ES-I3 (cell line): Measurements from ENCODE around the gene DCTN1.
A peak's percentile ranks its signal among the peaks of the same experiment; 100 is the strongest.

ENCODE experiments used
- H3K36me3 ChIP-seq: 2 replicates; pipeline ENCODE4 v1.6.1; 2013; ENCODE audit warnings: mild to moderate bottlenecking, low read length, control low read depth, moderate library complexity; ENCODE audit not compliant: insufficient read depth
- H3K4me1 ChIP-seq: 2 replicates; pipeline ENCODE4 v1.6.1; 2013; ENCODE audit warnings: mild to moderate bottlenecking, control low read depth, low read length; ENCODE audit not compliant: insufficient read depth
- H3K9ac ChIP-seq: 2 replicates; pipeline ENCODE4 v1.6.1; 2013; ENCODE audit warnings: low read depth, mild to moderate bottlenecking, low read length, moderate library complexity
- H3K9me3 ChIP-seq: 2 replicates; pipeline ENCODE4 v1.6.1; 2013; ENCODE audit warnings: mild to moderate bottlenecking, low read length, moderate library complexity; ENCODE audit not compliant: control insufficient read depth, insufficient read depth

Gene DCTN1

GRCh38 chr2:74392449-74392743 lies 12.3 kb upstream of the DCTN1 start:
- no peaks in the 10 kb centered on the region for H3K36me3 ChIP-seq
- no peaks in the 10 kb centered on the region for H3K9me3 ChIP-seq
- H3K4me1 ChIP-seq = 0 out of 2 replicates have a peak, but pooled peaks cover 7% of the 10 kb centered on the region
- H3K9ac ChIP-seq = peak overlapping the region; percentile 94; the same call in 1 of the 2 replicates

DNA sequence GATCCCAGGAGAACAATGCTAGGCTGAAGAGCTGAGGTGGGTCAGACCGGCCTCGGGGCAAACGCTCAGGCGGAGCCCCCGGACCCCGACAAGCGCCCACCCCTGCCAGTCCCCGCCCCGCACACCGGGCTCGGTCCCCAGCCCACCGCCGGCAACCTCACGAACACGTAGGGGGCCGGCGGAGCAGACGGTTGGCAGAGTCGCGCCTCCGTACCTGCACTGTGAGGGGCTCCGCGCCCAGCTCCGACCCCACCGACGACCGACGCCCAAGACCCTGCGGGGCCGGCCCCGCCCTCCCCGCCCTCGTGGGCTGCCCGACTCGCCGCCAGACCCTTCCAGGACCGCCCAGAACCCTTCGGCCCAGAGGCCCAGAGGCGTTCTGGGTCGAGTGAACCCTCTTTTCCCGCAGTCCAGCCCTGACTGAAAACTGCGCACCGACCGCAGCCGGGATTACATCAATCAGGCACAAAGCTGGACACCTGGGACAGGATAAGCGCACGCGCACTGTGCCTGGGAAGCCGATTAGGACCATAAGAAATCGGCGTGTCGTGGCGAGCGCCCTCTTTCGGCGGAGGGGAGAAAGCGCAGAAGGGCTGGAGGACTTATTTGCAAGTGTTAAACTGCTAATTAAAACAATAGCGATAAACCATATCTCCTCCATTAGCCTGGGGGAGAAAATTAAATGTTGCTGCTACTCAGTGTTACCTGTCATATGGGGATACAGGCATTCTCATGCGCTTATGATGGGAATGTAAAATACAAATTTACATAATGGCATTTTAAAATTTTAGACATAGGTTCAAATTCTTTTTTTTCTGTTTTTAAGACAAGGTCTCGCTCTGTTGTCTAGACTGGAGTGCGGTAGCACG lies 11.7 kb upstream of the DCTN1 start:
- H3K4me1 ChIP-seq = 0 out of 2 replicates have a peak, but pooled peaks cover 7% of the 10 kb centered on the region
- peak overlapping the region; percentile 94 for H3K9ac ChIP-seq
- H3K9me3 ChIP-seq = no peaks in the 10 kb centered on the region
- no peaks in the 10 kb centered on the region for H3K36me3 ChIP-seq

DNA sequence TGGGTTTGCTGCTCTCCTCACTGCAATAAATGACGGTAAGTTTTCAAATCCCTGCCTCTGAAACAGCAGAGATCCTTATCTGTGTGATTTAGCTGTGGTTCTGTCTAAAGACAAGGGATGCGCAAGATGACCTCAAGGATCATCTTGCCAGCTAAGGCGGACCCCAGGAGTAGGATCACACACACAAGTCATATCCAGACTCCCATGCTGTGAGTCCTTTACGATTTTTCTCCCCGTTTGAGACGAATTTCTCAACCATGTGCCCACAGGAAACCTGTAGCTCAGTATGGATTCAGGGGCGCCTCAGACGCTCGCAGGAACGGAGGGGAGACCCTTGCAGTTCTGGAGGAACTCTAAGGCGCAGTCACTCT lies 11.1 kb upstream of the DCTN1 start:
- Histone ChIP-seq H3K9ac (peak overlapping the region; percentile 94), H3K36me3 (no peaks in the 10 kb centered on the region), H3K9me3 (no peaks in the 10 kb centered on the region), H3K4me1 (0 out of 2 replicates have a peak, but pooled peaks cover 7% of the 10 kb centered on the region)

GRCh38 chr2:74390606-74391005 lies 10.5 kb upstream of the DCTN1 start:
- Histone ChIP-seq H3K9ac (peak overlapping the region; percentile 94; the same call in 1 of the 2 replicates), H3K36me3 (0 out of 2 replicates have a peak, but pooled peaks cover 2% of the 10 kb centered on the region), H3K4me1 (0 out of 2 replicates have a peak, but pooled peaks cover 7% of the 10 kb centered on the region), H3K9me3 (no peaks in the 10 kb centered on the region)

- Histone ChIP-seq H3K36me3 (peaks cover 7% of the 10 kb centered on the region), H3K9me3 (no peaks in the 10 kb centered on the region), H3K4me1 (0 out of 2 replicates have a peak, but pooled peaks cover 7% of the 10 kb centered on the region), H3K9ac (no peak overlapping the region)
Measured at GRCh38 chr2:74387346-74387745, 7.2 kb upstream of the DCTN1 start.

- Histone ChIP-seq H3K36me3 (peaks cover 7% of the 10 kb centered on the region), H3K9me3 (no peaks in the 10 kb centered on the region), H3K9ac (no peak overlapping the region), H3K4me1 (peaks cover 7% of the 10 kb centered on the region; the same call in 1 of the 2 replicates)
Measured at GRCh38 chr2:74385396-74385795, 5.3 kb upstream of the DCTN1 start.

- H3K4me1 ChIP-seq = peaks cover 6% of the 10 kb centered on the region; the same call in 1 of the 2 replicates
- no peak overlapping the region for H3K9ac ChIP-seq
- peaks cover 7% of the 10 kb centered on the region for H3K36me3 ChIP-seq
- no peaks in the 10 kb centered on the region for H3K9me3 ChIP-seq
Measured at GRCh38 chr2:74384051-74384450, 3.9 kb upstream of the DCTN1 start.

DNA sequence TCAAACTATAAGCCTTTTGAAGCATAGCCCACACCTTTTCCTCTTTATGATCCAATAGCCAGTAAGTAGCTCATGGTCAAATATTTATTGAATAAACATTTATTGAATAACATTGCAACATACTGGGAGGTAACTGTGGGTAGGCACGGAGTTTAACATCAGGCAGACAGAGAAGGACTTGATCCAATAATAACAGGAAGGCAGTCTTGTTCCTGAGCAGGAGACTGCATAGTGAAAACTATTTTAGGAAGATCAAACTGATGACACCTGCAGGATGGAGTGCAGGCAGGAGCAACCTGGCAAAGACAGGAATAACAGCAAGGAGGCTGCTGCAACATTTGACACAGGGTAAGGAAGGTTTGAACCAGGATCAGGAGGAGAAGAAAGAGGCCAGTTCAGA lies 3.1 kb upstream of the DCTN1 start:
- H3K4me1 ChIP-seq = peaks cover 9% of the 10 kb centered on the region; the same call in 1 of the 2 replicates
- H3K9ac ChIP-seq = no peak overlapping the region
- peaks cover 7% of the 10 kb centered on the region for H3K36me3 ChIP-seq
- no peaks in the 10 kb centered on the region for H3K9me3 ChIP-seq

GRCh38 chr2:74381751-74382150 lies 1.6 kb upstream of the DCTN1 start:
- H3K36me3 ChIP-seq = peaks cover 13% of the 10 kb centered on the region
- H3K9me3 ChIP-seq = no peaks in the 10 kb centered on the region
- peaks cover 9% of the 10 kb centered on the region; the same call in 1 of the 2 replicates for H3K4me1 ChIP-seq
- H3K9ac ChIP-seq = no peak overlapping the region

GRCh38 chr2:74378007-74378406 lies 2.1 kb downstream of the DCTN1 start:
- peaks cover 21% of the 10 kb centered on the region for H3K4me1 ChIP-seq
- H3K9ac ChIP-seq = no peak overlapping the region
- H3K36me3 ChIP-seq = peaks cover 6% of the 10 kb centered on the region; the same call in 1 of the 2 replicates
- no peaks in the 10 kb centered on the region for H3K9me3 ChIP-seq

DNA sequence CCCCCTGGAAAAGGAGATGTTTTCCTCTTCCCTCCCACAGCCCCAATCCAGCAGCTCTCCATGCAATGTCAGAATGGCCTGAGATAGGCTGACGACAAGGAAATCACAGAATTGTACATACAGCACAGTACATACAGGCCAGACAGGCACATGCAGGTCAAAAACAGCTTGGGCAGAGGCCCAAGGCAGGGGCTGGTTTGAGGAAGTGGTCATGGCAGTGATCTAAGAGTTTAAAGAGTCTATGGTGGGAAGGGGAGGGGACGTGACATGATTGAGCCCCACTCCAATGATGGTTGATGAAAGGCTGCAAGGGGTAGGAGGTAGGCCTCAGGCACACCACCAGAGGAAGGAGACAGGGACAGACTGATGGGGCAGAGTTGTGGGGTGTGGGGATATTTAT lies 4.3 kb downstream of the DCTN1 start:
- H3K36me3 ChIP-seq = peaks cover 6% of the 10 kb centered on the region; the same call in 1 of the 2 replicates
- peaks cover 24% of the 10 kb centered on the region for H3K4me1 ChIP-seq
- no peak overlapping the region for H3K9ac ChIP-seq
- no peaks in the 10 kb centered on the region for H3K9me3 ChIP-seq

- Histone ChIP-seq H3K9me3 (no peaks in the 10 kb centered on the region), H3K4me1 (peaks cover 18% of the 10 kb centered on the region), H3K36me3 (peaks cover 6% of the 10 kb centered on the region), H3K9ac (peak overlapping the region; percentile 41)
Measured at GRCh38 chr2:74374509-74375205, 5.5 kb downstream of the DCTN1 start.

DNA sequence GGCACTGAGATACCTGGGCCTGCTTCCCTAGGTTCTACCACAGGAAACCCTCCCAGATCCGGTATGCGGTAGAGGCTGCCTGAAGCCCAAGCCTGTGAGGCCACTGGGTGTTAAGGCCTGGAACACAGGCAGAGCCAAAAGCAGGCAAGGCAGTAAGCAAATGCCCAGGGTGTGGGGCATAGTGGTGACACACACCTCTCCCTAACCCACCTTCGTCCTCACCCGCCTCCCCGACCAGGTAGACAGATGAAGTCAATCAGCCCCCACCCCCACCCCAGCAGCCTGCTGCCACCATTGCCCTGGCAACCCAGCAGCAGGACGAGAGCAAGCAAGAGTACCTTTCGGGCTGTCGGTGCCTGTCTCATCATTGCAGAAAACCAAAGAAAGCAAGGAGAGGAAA lies 6.1 kb downstream of the DCTN1 start:
- peak overlapping the region; percentile 41 for H3K9ac ChIP-seq
- H3K4me1 ChIP-seq = peaks cover 18% of the 10 kb centered on the region
- no peaks in the 10 kb centered on the region for H3K9me3 ChIP-seq
- H3K36me3 ChIP-seq = peaks cover 6% of the 10 kb centered on the region

- H3K4me1 ChIP-seq = peaks cover 15% of the 10 kb centered on the region
- H3K9ac ChIP-seq = no peak overlapping the region; the same call in 1 of the 2 replicates
- peaks cover 12% of the 10 kb centered on the region for H3K36me3 ChIP-seq
- no peaks in the 10 kb centered on the region for H3K9me3 ChIP-seq
Measured at GRCh38 chr2:74373221-74373676, 6.9 kb downstream of the DCTN1 start.
